GM23248 (cell line): ENCODE results near the gene TSPAN32. TPM values are rescaled to one million over a fixed set of nuclear protein-coding genes. Genes with fewer than 3 reads are reported as not detected.
"Not testable (repeated sequence)": the region's sequence is repeated elsewhere in the genome, so short reads cannot be mapped to it uniquely, and the experiment has no call there.

ENCODE experiments used
- DNase-seq: peaks from one replicate; pipeline ENCODE4 v3.0.0-alpha.2; 2015
- H2AFZ ChIP-seq: fragments of 200-600 bp; sonication (generic); 2 replicates; pipeline ENCODE4 v1.6.1; 2016; ENCODE audit warnings: antibody characterized with exemption
- H3F3A ChIP-seq: fragments of 200-600 bp; sonication (generic); 2 replicates; pipeline ENCODE4 v1.6.1; 2016; ENCODE audit warnings: mild to moderate bottlenecking, antibody characterized with exemption, mixed run types; ENCODE audit not compliant: insufficient read depth
- H3K27ac ChIP-seq: fragments of 200-600 bp; sonication (generic); 2 replicates; pipeline ENCODE4 v1.5.1; 2016; ENCODE audit warnings: mild to moderate bottlenecking
- H3K27me3 ChIP-seq: fragments of 200-600 bp; sonication (generic); replicated peaks from 2 replicates; pipeline ENCODE4 v1.6.1; 2016; ENCODE audit warnings: mild to moderate bottlenecking; ENCODE audit not compliant: insufficient read depth
- H3K36me3 ChIP-seq: fragments of 200-600 bp; sonication (generic); 2 replicates; pipeline ENCODE4 v1.6.1; 2016; ENCODE audit warnings: low read depth, mild to moderate bottlenecking
- H3K4me1 ChIP-seq: fragments of 200-600 bp; sonication (generic); 2 replicates; pipeline ENCODE4 v1.6.1; 2016; ENCODE audit warnings: mild to moderate bottlenecking; ENCODE audit not compliant: insufficient read depth
- H3K4me2 ChIP-seq: fragments of 200-600 bp; sonication (generic); one replicate; pipeline ENCODE4 v1.6.1; 2016; ENCODE audit warnings: mild to moderate bottlenecking; ENCODE audit not compliant: unreplicated experiment
- H3K4me3 ChIP-seq: fragments of 200-600 bp; sonication (generic); 2 replicates; pipeline ENCODE4 v1.5.1; 2016; ENCODE audit warnings: mild to moderate bottlenecking
- H3K79me2 ChIP-seq: fragments of 200-600 bp; sonication (generic); 2 replicates; pipeline ENCODE4 v1.6.1; 2016; ENCODE audit warnings: mild to moderate bottlenecking; ENCODE audit not compliant: insufficient read depth
- H3K9ac ChIP-seq: fragments of 200-600 bp; sonication (generic); 2 replicates; pipeline ENCODE4 v1.6.1; 2016; ENCODE audit warnings: mild to moderate bottlenecking
- H3K9me2 ChIP-seq: fragments of 200-600 bp; sonication (generic); 2 replicates; pipeline ENCODE4 v1.6.1; 2016; ENCODE audit warnings: mixed run types, mild to moderate bottlenecking, moderate library complexity; ENCODE audit not compliant: insufficient read depth
- H3K9me3 ChIP-seq: fragments of 200-600 bp; sonication (generic); one replicate; pipeline ENCODE4 v1.6.1; 2017; ENCODE audit warnings: low read depth
- H4K20me1 ChIP-seq: fragments of 200-600 bp; sonication (generic); 2 replicates; pipeline ENCODE4 v1.6.0; 2016; ENCODE audit not compliant: insufficient read depth
- EZH2 ChIP-seq: fragments of 200-600 bp; sonication (generic); IDR thresholded peaks from 2 replicates; pipeline ENCODE4 v1.6.1; 2018; ENCODE audit warnings: antibody characterized with exemption, mild to moderate bottlenecking; ENCODE audit not compliant: insufficient read depth, poor library complexity, severe bottlenecking
- EZH2phosphoT487 ChIP-seq: fragments of 200-600 bp; sonication (generic); IDR thresholded peaks from 2 replicates; pipeline ENCODE4 v1.6.1; 2018; ENCODE audit warnings: antibody characterized with exemption, moderate library complexity, mild to moderate bottlenecking, low read depth; ENCODE audit not compliant: insufficient read depth
- WGBS, 2 experiments: methylation state at CpG; one replicate each; pipeline ENCODE4 v1.1.6; 2015 to 2017; ENCODE audit warnings: low lambda C conversion rate in 2 of 2, low coverage in 1 of 2; ENCODE audit errors: missing lambda C conversion rate in 2 of 2; 5-methylcytosine and 5-hydroxymethylcytosine counted together
- in situ Hi-C: fragments of 300-500 bp; cut with MboI; formaldehyde crosslinking; loops from 2 replicates; pipeline ENCODE4 v1.15.0; 2020
- polyA plus RNA-seq: library from polyadenylated mRNA; unstranded; fragments of >200 nt; fragmentation: Nextera tagmentation; extraction: Ambion mirVana; gene quantifications from 2 replicates; pipeline ENCODE4 v1.2.1, GENCODE V29; 2016
- total RNA-seq: library from RNA; depleted of rRNA; stranded (reverse); fragments of >200 nt; shearing (Covaris generic); gene quantifications from 2 replicates; pipeline ENCODE4 v1.2.3, GENCODE V29; 2014

The TSPAN32 gene
- total and polyA plus RNA-seq, 2 experiments from 2014 or later = not detected

- WGBS, 2 experiments = 64 to 72% methylated on average over 7 of the region's 7 CpGs
- in situ Hi-C loops = no loop called here
- no peak overlapping the region for H2AFZ ChIP-seq
- H3K9me3 ChIP-seq = no peaks in the 10 kb centered on the region
- TF ChIP-seq EZH2 = no peak
- TF ChIP-seq EZH2phosphoT487 = no peak
- no peaks in the 10 kb centered on the region for H3K79me2 ChIP-seq
- no peaks in the 10 kb centered on the region for H4K20me1 ChIP-seq
- H3K27ac ChIP-seq = no peak overlapping the region
- H3K9ac ChIP-seq = no peak overlapping the region
- H3K27me3 ChIP-seq = no peaks in the 10 kb centered on the region
- no peak overlapping the region for H3K4me3 ChIP-seq
- DNase-seq = no peak
- H3K36me3 ChIP-seq = no peaks in the 10 kb centered on the region
- H3K4me1 ChIP-seq = no peaks in the 10 kb centered on the region
- H3F3A ChIP-seq = no peaks in the 10 kb centered on the region
- H3K9me2 ChIP-seq = no peaks in the 10 kb centered on the region
- no peak overlapping the region for H3K4me2 ChIP-seq
Observed at GRCh38 chr11:2362414-2362813, 60.6 kb downstream of the TSPAN32 start.

- H3K4me3 ChIP-seq = no peak overlapping the region
- in situ Hi-C loops = no loop called here
- no peaks in the 10 kb centered on the region for H3K4me1 ChIP-seq
- TF ChIP-seq EZH2 (no peak), EZH2phosphoT487 (no peak)
- no peak for DNase-seq
- no peak overlapping the region for H3K9ac ChIP-seq
- no peak overlapping the region for H3K4me2 ChIP-seq
- H3K9me2 ChIP-seq = no peaks in the 10 kb centered on the region
- H3K9me3 ChIP-seq = no peaks in the 10 kb centered on the region
- 83 to 87% methylated on average over 10 of the region's 10 CpGs for WGBS, 2 experiments
- H2AFZ ChIP-seq = no peak overlapping the region
- no peaks in the 10 kb centered on the region for H3K36me3 ChIP-seq
- H3K27ac ChIP-seq = no peak overlapping the region
- no peaks in the 10 kb centered on the region for H3F3A ChIP-seq
- no peaks in the 10 kb centered on the region for H4K20me1 ChIP-seq
- no peaks in the 10 kb centered on the region for H3K27me3 ChIP-seq
- no peaks in the 10 kb centered on the region for H3K79me2 ChIP-seq
Observed at GRCh38 chr11:2363130-2363529, 61.3 kb downstream of the TSPAN32 start.

GRCh38 chr11:2363577-2364370 is 62.0 kb downstream of the TSPAN32 start:
- H2AFZ ChIP-seq = no peak overlapping the region
- in situ Hi-C loops = no loop called here
- no peak overlapping the region for H3K9ac ChIP-seq
- no peak overlapping the region for H3K4me3 ChIP-seq
- no peak for DNase-seq
- H3K9me3 ChIP-seq = no peaks in the 10 kb centered on the region
- H3K27ac ChIP-seq = no peak overlapping the region
- TF ChIP-seq EZH2phosphoT487 (no peak), EZH2 (no peak)
- WGBS, 2 experiments = 76 to 80% methylated on average over 14 to 15 of the region's 15 CpGs
- no peaks in the 10 kb centered on the region for H4K20me1 ChIP-seq
- H3K9me2 ChIP-seq = no peaks in the 10 kb centered on the region
- H3K27me3 ChIP-seq = no peaks in the 10 kb centered on the region
- no peak overlapping the region for H3K4me2 ChIP-seq
- no peaks in the 10 kb centered on the region for H3K79me2 ChIP-seq
- H3K4me1 ChIP-seq = no peaks in the 10 kb centered on the region
- no peaks in the 10 kb centered on the region for H3K36me3 ChIP-seq
- no peaks in the 10 kb centered on the region for H3F3A ChIP-seq

DNA sequence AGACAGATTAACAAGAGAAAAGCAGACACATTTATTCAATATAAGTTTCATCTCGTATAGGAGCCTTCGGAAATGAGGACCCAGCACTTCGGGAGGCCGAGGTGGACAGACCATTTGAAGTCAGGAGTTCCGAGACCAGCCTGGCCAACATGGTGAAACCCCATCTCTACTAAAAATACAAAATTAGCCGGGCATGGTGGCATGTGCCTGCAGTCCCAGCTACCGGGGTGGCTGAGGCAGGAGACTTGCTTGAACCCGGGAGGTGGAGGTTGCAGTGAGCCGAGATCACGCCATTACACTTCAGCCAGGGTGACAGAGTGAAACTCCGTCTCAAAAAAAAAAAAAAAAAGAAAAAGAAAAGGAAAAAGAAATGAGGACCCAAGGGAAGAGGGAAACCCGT is 62.6 kb downstream of the TSPAN32 start:
- H3K4me1 ChIP-seq, DNase-seq, H4K20me1 ChIP-seq, H3K9ac ChIP-seq, H3K4me3 ChIP-seq, H3K9me2 ChIP-seq, in situ Hi-C loops, H2AFZ ChIP-seq, H3F3A ChIP-seq, H3K27me3 ChIP-seq, H3K79me2 ChIP-seq, H3K4me2 ChIP-seq, H3K27ac ChIP-seq, H3K36me3 ChIP-seq, H3K9me3 ChIP-seq: not testable (repeated sequence)
- WGBS, 2 experiments = 75 to 80% methylated on average over 12 of the region's 12 CpGs
